ENCODE measurements around the gene CCSER1. TPM values are rescaled to one million over a fixed set of nuclear protein-coding genes. Genes with fewer than 3 reads are reported as not detected.

Gene CCSER1
- total RNA-seq, 1 donor from 2014 or later: 15.7 TPM

DNA sequence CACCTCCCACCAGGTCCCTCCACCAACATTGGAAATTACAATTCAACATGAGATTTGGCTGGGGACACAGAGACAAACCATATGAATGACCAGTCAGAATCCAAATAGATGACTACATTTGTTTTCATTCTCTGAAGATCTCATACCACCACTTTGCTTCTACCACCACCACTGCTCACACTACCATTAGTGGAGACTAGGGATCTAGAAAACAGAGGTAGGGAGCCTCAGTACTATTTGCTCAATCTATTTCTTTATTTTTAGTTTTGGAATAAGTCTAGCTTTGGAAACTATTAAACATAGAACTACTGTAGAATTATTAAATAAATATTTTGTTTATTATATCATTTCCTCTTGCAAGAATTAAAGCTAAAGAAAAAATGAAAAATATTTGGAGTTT, 727.9 kb downstream of the CCSER1 start:
- Mint-ChIP-seq H3K36me3 (ENCODE audit: unreplicated experiment) (no peaks in the 10 kb centered on the region), H3K27me3 (ENCODE audit: unreplicated experiment) (peaks cover 2% of the 10 kb centered on the region), H3K4me3 (ENCODE audit: unreplicated experiment) (no peak overlapping the region), H3K27ac (ENCODE audit: unreplicated experiment) (no peak overlapping the region), H3K9me3 (ENCODE audit: unreplicated experiment) (no peaks in the 10 kb centered on the region), H3K4me1 (ENCODE audit: low read depth, unreplicated experiment) (peaks cover 1% of the 10 kb centered on the region)
- TF ChIP-seq, protein P1, sequence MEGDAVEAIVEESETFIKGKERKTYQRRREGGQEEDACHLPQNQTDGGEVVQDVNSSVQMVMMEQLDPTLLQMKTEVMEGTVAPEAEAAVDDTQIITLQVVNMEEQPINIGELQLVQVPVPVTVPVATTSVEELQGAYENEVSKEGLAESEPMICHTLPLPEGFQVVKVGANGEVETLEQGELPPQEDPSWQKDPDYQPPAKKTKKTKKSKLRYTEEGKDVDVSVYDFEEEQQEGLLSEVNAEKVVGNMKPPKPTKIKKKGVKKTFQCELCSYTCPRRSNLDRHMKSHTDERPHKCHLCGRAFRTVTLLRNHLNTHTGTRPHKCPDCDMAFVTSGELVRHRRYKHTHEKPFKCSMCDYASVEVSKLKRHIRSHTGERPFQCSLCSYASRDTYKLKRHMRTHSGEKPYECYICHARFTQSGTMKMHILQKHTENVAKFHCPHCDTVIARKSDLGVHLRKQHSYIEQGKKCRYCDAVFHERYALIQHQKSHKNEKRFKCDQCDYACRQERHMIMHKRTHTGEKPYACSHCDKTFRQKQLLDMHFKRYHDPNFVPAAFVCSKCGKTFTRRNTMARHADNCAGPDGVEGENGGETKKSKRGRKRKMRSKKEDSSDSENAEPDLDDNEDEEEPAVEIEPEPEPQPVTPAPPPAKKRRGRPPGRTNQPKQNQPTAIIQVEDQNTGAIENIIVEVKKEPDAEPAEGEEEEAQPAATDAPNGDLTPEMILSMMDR (IDR thresholded peaks at IDR 0.05; ENCODE audit: partially characterized antibody, unreplicated experiment): no peak
- DNase-seq: no peak

DNA sequence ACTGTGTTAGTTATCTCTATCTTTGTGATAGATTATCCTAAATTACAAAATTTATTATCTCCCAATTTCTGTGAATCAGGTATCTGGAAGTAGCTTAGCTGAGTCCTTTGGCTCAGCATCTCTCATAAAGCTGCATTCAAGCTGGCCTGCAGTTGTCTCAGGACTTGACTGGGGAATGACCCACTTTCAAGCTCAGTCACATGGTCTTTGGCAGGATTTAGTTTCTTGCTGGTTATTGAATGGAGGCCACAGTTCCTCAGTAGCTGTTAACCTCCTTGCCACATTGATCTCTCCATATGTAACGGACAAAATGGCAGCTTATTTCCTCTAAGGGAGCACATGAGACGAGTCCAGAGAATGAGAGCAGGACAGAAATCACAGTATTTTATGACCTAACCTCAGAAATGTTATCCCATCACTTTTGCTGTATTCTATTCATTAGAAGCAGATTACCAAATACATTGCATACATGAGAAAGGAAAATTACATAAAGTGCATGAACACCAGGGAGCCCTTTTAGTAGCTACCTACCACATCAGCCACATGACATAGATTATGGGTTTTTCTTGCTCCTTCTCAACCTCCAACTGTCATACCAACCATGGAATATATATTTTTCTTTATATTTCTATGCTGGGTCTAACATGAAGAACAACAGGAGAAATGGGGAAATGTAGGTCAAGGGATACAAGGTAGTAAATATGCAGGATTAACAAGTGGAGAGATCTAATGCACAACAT, 730.1 kb downstream of the CCSER1 start:
- no peak for DNase-seq
- Mint-ChIP-seq H3K27me3 (ENCODE audit: unreplicated experiment) (peaks cover 2% of the 10 kb centered on the region), H3K4me1 (ENCODE audit: low read depth, unreplicated experiment) (peaks cover 2% of the 10 kb centered on the region), H3K9me3 (ENCODE audit: unreplicated experiment) (no peaks in the 10 kb centered on the region), H3K27ac (ENCODE audit: unreplicated experiment) (no peak overlapping the region), H3K4me3 (ENCODE audit: unreplicated experiment) (no peak overlapping the region), H3K36me3 (ENCODE audit: unreplicated experiment) (no peaks in the 10 kb centered on the region)
- TF ChIP-seq, protein P1 (IDR thresholded peaks at IDR 0.05; ENCODE audit: partially characterized antibody, unreplicated experiment): no peak

DNA sequence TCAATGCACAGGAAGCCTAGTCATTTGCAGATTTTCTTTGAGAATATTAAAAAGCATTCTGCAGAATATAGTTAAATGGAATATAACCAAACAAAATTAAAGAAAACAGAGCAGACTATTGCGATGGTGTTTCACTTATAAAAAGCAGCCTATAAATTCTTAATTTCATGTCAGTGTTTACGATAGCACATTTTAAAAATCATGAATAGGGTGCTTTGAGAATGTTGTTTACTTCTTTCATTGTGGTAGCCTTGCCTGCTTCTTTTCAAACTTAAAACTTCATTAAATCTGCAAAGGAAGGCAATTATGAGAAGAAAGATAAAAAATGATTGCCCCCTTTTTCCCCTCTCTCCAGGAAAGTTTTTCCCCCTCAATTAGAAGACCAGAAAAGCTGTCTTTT, 748.6 kb downstream of the CCSER1 start:
- Mint-ChIP-seq H3K27ac (ENCODE audit: unreplicated experiment) (no peak overlapping the region), H3K4me1 (ENCODE audit: low read depth, unreplicated experiment) (no peaks in the 10 kb centered on the region), H3K27me3 (ENCODE audit: unreplicated experiment) (peaks cover 4% of the 10 kb centered on the region), H3K4me3 (ENCODE audit: unreplicated experiment) (no peak overlapping the region), H3K36me3 (ENCODE audit: unreplicated experiment) (no peaks in the 10 kb centered on the region), H3K9me3 (ENCODE audit: unreplicated experiment) (no peaks in the 10 kb centered on the region)
- DNase-seq: no peak
- TF ChIP-seq, protein P1 (IDR thresholded peaks at IDR 0.05; ENCODE audit: partially characterized antibody, unreplicated experiment): no peak

DNA sequence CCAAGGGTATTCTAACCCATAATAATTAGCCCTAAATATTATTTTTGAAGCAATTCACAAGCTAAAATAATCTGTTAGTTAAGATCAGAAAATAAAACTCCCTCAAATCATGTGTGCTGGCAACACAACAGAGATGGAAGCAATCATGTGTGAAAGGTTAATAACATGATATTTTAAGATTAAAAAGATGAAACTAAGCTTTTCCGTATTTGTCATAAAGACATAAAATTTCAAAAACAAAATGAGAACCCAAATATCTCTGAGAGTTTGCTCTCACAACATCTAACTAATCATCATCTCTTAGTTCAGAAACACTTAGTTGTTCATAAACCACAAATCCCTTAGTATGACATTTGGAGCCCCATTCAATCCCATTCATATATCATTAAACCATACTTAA, 749.1 kb downstream of the CCSER1 start:
- TF ChIP-seq, protein P1 (IDR thresholded peaks at IDR 0.05; ENCODE audit: partially characterized antibody, unreplicated experiment): no peak
- no peak overlapping the region for H3K27ac Mint-ChIP-seq (ENCODE audit: unreplicated experiment)

DNA sequence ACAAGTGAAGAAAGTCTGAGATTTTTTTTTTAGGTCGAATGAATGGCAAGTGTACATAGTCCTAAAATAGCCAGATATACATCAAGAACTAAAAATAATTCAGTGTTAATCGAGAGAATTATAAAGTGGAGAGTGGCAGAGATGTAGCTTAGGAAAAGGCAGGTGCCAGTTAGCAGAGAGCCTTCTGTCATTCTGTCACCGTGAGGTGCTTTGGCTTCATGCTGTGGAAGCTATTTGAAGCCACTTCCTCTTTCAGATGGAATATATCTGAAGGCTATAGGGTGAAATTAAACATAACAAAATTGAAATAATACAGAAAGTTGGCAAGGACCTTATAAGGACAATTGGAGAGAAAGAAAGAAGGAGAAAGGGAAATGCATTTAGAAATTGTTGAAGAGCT, 756.3 kb downstream of the CCSER1 start:
- Mint-ChIP-seq H3K27me3 (ENCODE audit: unreplicated experiment) (peaks cover 4% of the 10 kb centered on the region), H3K9me3 (ENCODE audit: unreplicated experiment) (no peaks in the 10 kb centered on the region), H3K36me3 (ENCODE audit: unreplicated experiment) (no peaks in the 10 kb centered on the region), H3K4me3 (ENCODE audit: unreplicated experiment) (no peak overlapping the region), H3K4me1 (ENCODE audit: low read depth, unreplicated experiment) (no peaks in the 10 kb centered on the region), H3K27ac (ENCODE audit: unreplicated experiment) (no peak overlapping the region)
- TF ChIP-seq, protein P1 (IDR thresholded peaks at IDR 0.05; ENCODE audit: partially characterized antibody, unreplicated experiment): no peak
- no peak for DNase-seq

More for the DNA sequence above, 749.1 kb downstream of the CCSER1 start:
- no peaks in the 10 kb centered on the region for H3K4me1 Mint-ChIP-seq (ENCODE audit: low read depth, unreplicated experiment)
- DNase-seq: no peak
- H3K27me3 Mint-ChIP-seq (ENCODE audit: unreplicated experiment): peaks cover 4% of the 10 kb centered on the region
- no peak overlapping the region for H3K4me3 Mint-ChIP-seq (ENCODE audit: unreplicated experiment)
- no peaks in the 10 kb centered on the region for H3K36me3 Mint-ChIP-seq (ENCODE audit: unreplicated experiment)
- H3K9me3 Mint-ChIP-seq (ENCODE audit: unreplicated experiment): no peaks in the 10 kb centered on the region
